Bronchial epithelial cell (primary cell): ENCODE results near the gene FBN2. TPM values are rescaled to one million over a fixed set of nuclear protein-coding genes. Genes with fewer than 3 reads are reported as not detected.
"Not testable (repeated sequence)": the region's sequence is repeated elsewhere in the genome, so short reads cannot be mapped to it uniquely, and the experiment has no call there.

ENCODE experiments used
- DNase-seq: peaks from one replicate; pipeline ENCODE4 v3.0.0-alpha.2; 2010; ENCODE audit warnings: low read depth
- FAIRE-seq: peaks from 2 replicates; lab custom pipeline; 2011; peaks lifted over from hg19 to GRCh38; lab: Jason Lieb, UNC
- H3K27me3 ChIP-seq: 2 replicates; pipeline ENCODE4 v1.5.1; 2011; ENCODE audit warnings: low read length; ENCODE audit not compliant: control insufficient read depth, insufficient read depth
- H3K36me3 ChIP-seq: 2 replicates; pipeline ENCODE4 v1.5.1; 2011; ENCODE audit warnings: low read length; ENCODE audit not compliant: control insufficient read depth, insufficient read depth
- H3K4me3 ChIP-seq: 2 replicates; pipeline ENCODE4 v1.5.1; 2011; ENCODE audit warnings: mild to moderate bottlenecking, low read depth, low read length, control low read depth
- CTCF ChIP-seq: IDR thresholded peaks from 2 replicates; pipeline ENCODE4 v1.5.1; 2011; ENCODE audit warnings: mild to moderate bottlenecking, moderate library complexity, low read length, control low read depth, inconsistent platforms; ENCODE audit not compliant: insufficient read depth, severe bottlenecking
- total RNA-seq: library from RNA; depleted of rRNA; stranded (reverse); fragments of >200 nt; gene quantifications from 2 replicates; pipeline ENCODE4 v1.2.1, GENCODE V29; 2014

The FBN2 gene
- total RNA-seq, 1 donor from 2014 or later = 49.0 TPM

GRCh38 chr5:128405159-128405558 is 132.9 kb downstream of the FBN2 start:
- no peak for TF ChIP-seq CTCF
- no peaks in the 10 kb centered on the region for H3K36me3 ChIP-seq
- FAIRE-seq = no peak

GRCh38 chr5:128403333-128403732 is 134.7 kb downstream of the FBN2 start:
- DNase-seq (peak; percentile 47), FAIRE-seq (no peak)
- no peak for TF ChIP-seq CTCF
- no peaks in the 10 kb centered on the region for H3K36me3 ChIP-seq
- H3K4me3 ChIP-seq = no peak overlapping the region
- no peaks in the 10 kb centered on the region for H3K27me3 ChIP-seq

More at GRCh38 chr5:128405159-128405558, 132.9 kb downstream of the FBN2 start:
- Histone ChIP-seq H3K4me3 (no peak overlapping the region), H3K27me3 (no peaks in the 10 kb centered on the region)
- peak; percentile 34 for DNase-seq

DNA sequence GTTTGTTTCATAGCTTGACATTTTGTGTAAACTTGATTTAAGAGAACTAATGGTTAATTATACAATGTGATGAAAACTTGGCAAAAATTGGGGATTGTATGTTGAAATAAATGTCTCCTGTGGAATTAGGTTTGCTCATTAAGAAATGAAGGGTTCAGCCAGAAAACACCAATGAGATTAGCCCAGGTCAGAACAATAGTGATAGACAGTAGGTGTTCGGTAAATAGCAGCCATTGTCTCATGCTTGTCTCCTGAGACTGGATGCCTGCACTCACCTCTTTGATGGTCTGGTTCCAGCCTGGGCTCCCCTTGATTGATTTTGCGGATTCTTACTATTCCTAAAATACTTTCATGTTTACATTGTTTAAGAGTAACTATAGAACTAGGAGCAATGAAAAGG is 135.5 kb downstream of the FBN2 start:
- H3K4me3 ChIP-seq = no peak overlapping the region
- no peaks in the 10 kb centered on the region for H3K36me3 ChIP-seq
- H3K27me3 ChIP-seq = no peaks in the 10 kb centered on the region
- no peak for TF ChIP-seq CTCF
- FAIRE-seq (no peak), DNase-seq (no peak)

- H3K27me3 ChIP-seq, FAIRE-seq, H3K36me3 ChIP-seq, DNase-seq, H3K4me3 ChIP-seq: not testable (repeated sequence)
Measured at GRCh38 chr5:128400766-128401165, 137.3 kb downstream of the FBN2 start.

DNA sequence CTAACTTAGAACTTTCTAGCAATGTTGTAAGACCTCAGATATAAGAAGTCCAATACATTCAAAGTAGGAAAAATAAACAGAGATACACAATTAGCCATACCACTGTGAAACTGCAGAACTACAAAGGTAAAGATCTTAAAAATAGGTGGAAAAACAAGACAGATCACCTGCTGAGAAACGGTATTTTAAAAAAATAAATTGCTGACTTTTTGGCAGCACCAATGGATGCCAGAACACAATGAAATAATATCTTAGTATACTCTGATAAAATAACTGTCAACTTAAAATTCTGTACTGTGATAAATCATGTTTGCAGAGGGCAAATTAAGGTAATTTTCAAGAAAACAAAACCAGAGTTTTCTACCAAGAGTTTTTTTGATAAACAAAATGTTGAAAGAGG is 138.9 kb downstream of the FBN2 start:
- Histone ChIP-seq H3K27me3 (no peaks in the 10 kb centered on the region), H3K36me3 (no peaks in the 10 kb centered on the region)

DNA sequence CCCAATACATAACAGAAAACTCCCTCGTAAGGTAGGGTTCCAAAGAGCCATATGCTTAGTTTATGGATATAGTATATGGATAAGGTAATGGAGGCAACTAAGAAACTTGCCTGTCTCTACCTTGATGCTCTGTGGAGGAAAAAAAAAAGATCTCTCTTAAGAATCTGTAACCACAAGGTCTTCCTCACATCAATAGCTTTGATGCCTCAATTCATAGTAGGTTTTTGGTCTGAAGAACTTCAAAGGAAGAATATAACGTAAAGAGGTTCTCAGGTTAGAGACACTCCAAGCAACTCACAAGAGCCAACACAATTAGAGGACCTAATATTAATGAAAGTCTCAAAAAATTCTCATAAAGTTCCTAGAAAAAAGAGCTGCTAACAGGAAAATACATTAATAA is 140.2 kb downstream of the FBN2 start:
- Histone ChIP-seq H3K27me3 (no peaks in the 10 kb centered on the region), H3K4me3 (no peak overlapping the region), H3K36me3 (no peaks in the 10 kb centered on the region)
- FAIRE-seq (no peak), DNase-seq (no peak)
- no peak for TF ChIP-seq CTCF

More for the DNA sequence above, 138.9 kb downstream of the FBN2 start:
- H3K4me3 ChIP-seq = no peak overlapping the region
- no peak for TF ChIP-seq CTCF
- FAIRE-seq (no peak), DNase-seq (no peak)
